Left lung (tissue), 10 donors: ENCODE results near the gene FBXL7. TPM values are rescaled to one million over a fixed set of nuclear protein-coding genes. Genes with fewer than 3 reads are reported as not detected.

ENCODE experiments used
- ATAC-seq: fragments of 200-7000 bp; cut with Tn5 transposase; one replicate; pipeline ENCODE4 v1.9.1; 2020; ENCODE audit warnings: moderate library complexity
- DNase-seq, 4 donors: peaks; one replicate each; pipeline ENCODE4 v3.0.0-alpha.2; 2013 to 2020
- H3K27ac ChIP-seq, 2 donors: fragments of 200-600 bp; sonication (generic) in 1 of 2; one replicate each; pipeline versions ENCODE4 v1.5.0 to v1.8.0; 2020 to 2021
- H3K27me3 ChIP-seq, 2 donors: fragments of 200-600 bp; sonication (generic) in 1 of 2; one replicate each; pipeline versions ENCODE4 v1.5.0 to v1.8.0; 2020 to 2021
- H3K36me3 ChIP-seq, 2 donors: fragments of 200-600 bp; sonication (generic) in 1 of 2; one replicate each; pipeline versions ENCODE4 v1.5.0 to v1.8.0; 2020 to 2021
- H3K4me1 ChIP-seq, 2 donors: fragments of 200-600 bp; one replicate each; pipeline ENCODE4 v1.8.0; 2021
- H3K4me3 ChIP-seq, 2 donors: fragments of 200-600 bp; sonication (generic) in 1 of 2; one replicate each; pipeline versions ENCODE4 v1.5.0 to v1.8.0; 2020 to 2021; ENCODE audit warnings: mild to moderate bottlenecking in 1 of 2
- H3K9me3 ChIP-seq, 2 donors: fragments of 200-600 bp; sonication (generic) in 1 of 2; one replicate each; pipeline versions ENCODE4 v1.5.0 to v1.8.0; 2020 to 2021
- CTCF ChIP-seq, 2 donors: fragments of 200-600 bp; sonication (generic) in 1 of 2; IDR thresholded peaks; one replicate each; pipeline versions ENCODE4 v1.5.0 to v1.8.0; 2021; ENCODE audit warnings: antibody characterized with exemption in 2 of 2
- intact Hi-C, 2 donors: fragments of 100-400 bp; cut with DNase I; formaldehyde crosslinking; loops; one replicate each; pipeline versions ENCODE4 v1.11.2 to v1.14.2; 2022
- polyA plus RNA-seq, 6 donors: library from polyadenylated mRNA; unstranded; fragments of 120-200 nt; gene quantifications; one replicate each; pipeline ENCODE4 v1.2.1, GENCODE V29; 2013; ENCODE audit not compliant: insufficient read length in 6 of 6
- total RNA-seq, 2 donors: library from RNA; stranded (reverse); fragmentation: NEBNext Ultra II Directional; extraction: Animal tissue kit (Norgen Biotek cat#: 25700); gene quantifications; one replicate each; pipeline ENCODE4 v1.2.1, GENCODE V29; 2021
- donor health status: DM: no; HTN: yes; CAD: no.
- donor health status: DM: no; HTN: no; CAD: no.

The FBXL7 gene
- total and polyA plus RNA-seq, 8 donors: 12.0 to 32.4 (median 28.1) TPM

GRCh38 chr5:15515229-15515628 is 15.2 kb downstream of the FBXL7 start:
- H3K9me3 ChIP-seq: peaks cover 0 to 10% of the 10 kb centered on the region in 2 donors

GRCh38 chr5:15516486-15516885 is 16.5 kb downstream of the FBXL7 start:
- no peaks in the 10 kb centered on the region for H3K36me3 ChIP-seq
- H3K4me1 ChIP-seq: no peaks in the 10 kb centered on the region
- H3K9me3 ChIP-seq: peaks cover 0 to 10% of the 10 kb centered on the region in 2 donors
- H3K27ac ChIP-seq: no peak overlapping the region
- no peak for ATAC-seq
- H3K27me3 ChIP-seq: no peaks in the 10 kb centered on the region
- H3K4me3 ChIP-seq: no peak overlapping the region
- no peak for TF ChIP-seq CTCF (IDR thresholded peaks at IDR 0.05)
- DNase-seq: no peak
- intact Hi-C loops: no loop called here

More at GRCh38 chr5:15515229-15515628, 15.2 kb downstream of the FBXL7 start:
- Histone ChIP-seq H3K27me3 (no peaks in the 10 kb centered on the region), H3K36me3 (no peaks in the 10 kb centered on the region), H3K27ac (no peak overlapping the region), H3K4me3 (no peak overlapping the region), H3K4me1 (no peaks in the 10 kb centered on the region)
- DNase-seq (no peak), ATAC-seq (no peak)
- TF ChIP-seq CTCF (IDR thresholded peaks at IDR 0.05): no peak
- intact Hi-C loops: no loop called here

- no peak overlapping the region for H3K27ac ChIP-seq
- intact Hi-C loops: no loop called here
- H3K27me3 ChIP-seq: no peaks in the 10 kb centered on the region
- no peaks in the 10 kb centered on the region for H3K36me3 ChIP-seq
- H3K4me3 ChIP-seq: no peak overlapping the region
- no peak for ATAC-seq
- no peak for TF ChIP-seq CTCF (IDR thresholded peaks at IDR 0.05)
- no peak for DNase-seq
- no peaks in the 10 kb centered on the region for H3K4me1 ChIP-seq
- peaks cover 0 to 10% of the 10 kb centered on the region in 2 donors for H3K9me3 ChIP-seq
Observed at GRCh38 chr5:15518786-15519185, 18.8 kb downstream of the FBXL7 start.

GRCh38 chr5:15520856-15521255 is 20.9 kb downstream of the FBXL7 start:
- peaks cover 0 to 10% of the 10 kb centered on the region in 2 donors for H3K9me3 ChIP-seq
- H3K27me3 ChIP-seq: no peaks in the 10 kb centered on the region
- H3K36me3 ChIP-seq: no peaks in the 10 kb centered on the region
- no peak for TF ChIP-seq CTCF (IDR thresholded peaks at IDR 0.05)
- no peaks in the 10 kb centered on the region for H3K4me1 ChIP-seq
- no peak for DNase-seq
- ATAC-seq: no peak
- no peak overlapping the region for H3K4me3 ChIP-seq
- intact Hi-C loops: no loop called here
- no peak overlapping the region for H3K27ac ChIP-seq

- no peak overlapping the region for H3K4me3 ChIP-seq
- no peak for TF ChIP-seq CTCF (IDR thresholded peaks at IDR 0.05)
- H3K9me3 ChIP-seq: peaks cover 0 to 6% of the 10 kb centered on the region in 2 donors
- ATAC-seq (no peak), DNase-seq (no peak)
- H3K27me3 ChIP-seq: no peaks in the 10 kb centered on the region
- intact Hi-C loops: no loop called here
- H3K36me3 ChIP-seq: no peaks in the 10 kb centered on the region
- H3K27ac ChIP-seq: no peak overlapping the region
- no peaks in the 10 kb centered on the region for H3K4me1 ChIP-seq
Observed at GRCh38 chr5:15521381-15522186, 21.6 kb downstream of the FBXL7 start.
